Measurements from ENCODE around the gene GRAMD1B. TPM values are rescaled to one million over a fixed set of nuclear protein-coding genes. Genes with fewer than 3 reads are reported as not detected.

GRAMD1B gene
- total and polyA plus RNA-seq, 2 donors (not counting 1 experiment from before 2014, with no cell fraction given): 0.83 to 1.5 TPM

DNA sequence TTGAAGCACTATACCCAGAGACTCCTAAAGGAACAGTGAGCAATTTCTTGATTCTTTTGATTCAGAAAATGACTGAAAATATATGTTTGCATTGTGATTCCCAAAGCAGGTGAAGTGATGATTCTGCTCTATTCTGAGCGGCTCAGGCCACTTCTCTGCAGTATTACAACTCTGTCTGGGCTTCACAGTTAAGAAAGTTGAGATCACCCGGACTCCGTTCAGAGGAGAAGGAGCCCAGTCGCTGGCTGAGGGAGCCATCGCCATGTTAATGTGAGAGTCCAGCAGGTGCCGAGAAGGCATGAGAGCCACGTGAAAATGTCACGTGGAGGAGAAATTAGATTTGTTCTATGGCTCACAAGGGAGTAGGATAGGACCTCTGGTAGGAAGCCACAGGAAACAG, 132.8 kb downstream of the GRAMD1B start:
- no peak for DNase-seq (ENCODE audit: low read depth in 2 of 2)
- no peak overlapping the region for H3K4me2 ChIP-seq (ENCODE audit: extremely low read depth, insufficient read depth, low read length)
- no peak overlapping the region for H2AFZ ChIP-seq (ENCODE audit: low read length)
- no peaks in the 10 kb centered on the region for H3K79me2 ChIP-seq (ENCODE audit: control insufficient read depth, insufficient read depth, low read length)
- no peak overlapping the region for H3K27ac ChIP-seq (ENCODE audit: insufficient read depth, low read length)
- H3K9ac ChIP-seq (ENCODE audit: insufficient read depth, low read length): no peak overlapping the region
- H3K36me3 ChIP-seq (ENCODE audit: control insufficient read depth, insufficient read depth, low read length): no peaks in the 10 kb centered on the region
- peaks cover 2% of the 10 kb centered on the region for H3K4me1 ChIP-seq (ENCODE audit: control insufficient read depth, extremely low read depth, insufficient read depth, low read length)
- no peak overlapping the region for H3K4me3 ChIP-seq (replicated peaks in 1 of 4; ENCODE audit: control extremely low read depth in 1 of 4, insufficient read depth in 1 of 4, low read depth in 3 of 4, low read length in 4 of 4)
- no peak for TF ChIP-seq CTCF (conservative IDR thresholded peaks at IDR 0.05 in 1 of 2, IDR thresholded peaks at IDR 0.05 in 1 of 2; ENCODE audit: low read depth in 1 of 2, low read length in 2 of 2)
- TF ChIP-seq EZH2 (IDR thresholded peaks at IDR 0.05; ENCODE audit: low read length, missing control alignments): no peak
- H3K27me3 ChIP-seq (ENCODE audit: control insufficient read depth, insufficient read depth, low read length): no peaks in the 10 kb centered on the region
- no peaks in the 10 kb centered on the region for H3K9me3 ChIP-seq (ENCODE audit: control insufficient read depth, insufficient read depth, low read depth, low read length)
- H4K20me1 ChIP-seq (ENCODE audit: control insufficient read depth, extremely low read depth, insufficient read depth, low read length): no peaks in the 10 kb centered on the region

- Histone ChIP-seq H3K79me2 (ENCODE audit: control insufficient read depth, insufficient read depth, low read length) (no peaks in the 10 kb centered on the region), H4K20me1 (ENCODE audit: control insufficient read depth, extremely low read depth, insufficient read depth, low read length) (no peaks in the 10 kb centered on the region), H2AFZ (ENCODE audit: low read length) (no peak overlapping the region), H3K27me3 (ENCODE audit: control insufficient read depth, insufficient read depth, low read length) (no peaks in the 10 kb centered on the region), H3K36me3 (ENCODE audit: control insufficient read depth, insufficient read depth, low read length) (no peaks in the 10 kb centered on the region), H3K4me1 (ENCODE audit: control insufficient read depth, extremely low read depth, insufficient read depth, low read length) (peaks cover 2% of the 10 kb centered on the region), H3K9ac (ENCODE audit: insufficient read depth, low read length) (no peak overlapping the region), H3K27ac (ENCODE audit: insufficient read depth, low read length) (no peak overlapping the region), H3K9me3 (ENCODE audit: control insufficient read depth, insufficient read depth, low read depth, low read length) (no peaks in the 10 kb centered on the region), H3K4me3 (replicated peaks in 1 of 4; ENCODE audit: control extremely low read depth in 1 of 4, insufficient read depth in 1 of 4, low read depth in 3 of 4, low read length in 4 of 4) (no peak overlapping the region), H3K4me2 (ENCODE audit: extremely low read depth, insufficient read depth, low read length) (no peak overlapping the region)
- no peak for DNase-seq (ENCODE audit: low read depth in 2 of 2)
- TF ChIP-seq EZH2 (IDR thresholded peaks at IDR 0.05; ENCODE audit: low read length, missing control alignments) (no peak), CTCF (conservative IDR thresholded peaks at IDR 0.05 in 1 of 2, IDR thresholded peaks at IDR 0.05 in 1 of 2; ENCODE audit: low read depth in 1 of 2, low read length in 2 of 2) (no peak)
Measured at GRCh38 chr11:123564221-123564620, 134.2 kb downstream of the GRAMD1B start.

DNA sequence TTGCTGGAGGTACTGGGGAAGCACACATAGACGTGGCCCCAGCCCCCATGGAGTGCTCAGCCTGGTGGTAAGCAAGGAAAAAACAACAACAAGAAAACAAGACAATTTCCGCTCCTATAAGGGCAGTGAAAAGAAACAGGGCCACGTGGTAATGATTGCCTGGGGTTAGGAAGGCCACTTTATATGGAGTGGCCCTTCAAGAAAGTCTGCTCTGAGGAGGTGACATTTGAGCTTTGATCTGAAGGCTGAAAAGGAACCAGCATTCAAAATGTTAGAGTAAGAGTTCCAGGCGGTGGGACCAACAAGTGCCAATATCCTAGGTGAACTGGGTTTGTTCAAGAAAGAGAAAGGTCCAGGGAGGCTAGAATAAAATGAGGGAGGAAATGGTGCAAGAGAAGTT, 136.8 kb downstream of the GRAMD1B start:
- TF ChIP-seq EZH2 (IDR thresholded peaks at IDR 0.05; ENCODE audit: low read length, missing control alignments) (no peak), CTCF (conservative IDR thresholded peaks at IDR 0.05 in 1 of 2, IDR thresholded peaks at IDR 0.05 in 1 of 2; ENCODE audit: low read depth in 1 of 2, low read length in 2 of 2) (no peak)
- Histone ChIP-seq H4K20me1 (ENCODE audit: control insufficient read depth, extremely low read depth, insufficient read depth, low read length) (no peaks in the 10 kb centered on the region), H3K79me2 (ENCODE audit: control insufficient read depth, insufficient read depth, low read length) (no peaks in the 10 kb centered on the region)

More for the DNA sequence above, 136.8 kb downstream of the GRAMD1B start:
- no peak overlapping the region for H3K27ac ChIP-seq (ENCODE audit: insufficient read depth, low read length)
- H2AFZ ChIP-seq (ENCODE audit: low read length): no peak overlapping the region
- H3K4me2 ChIP-seq (ENCODE audit: extremely low read depth, insufficient read depth, low read length): no peak overlapping the region
- H3K4me3 ChIP-seq (replicated peaks in 1 of 4; ENCODE audit: control extremely low read depth in 1 of 4, insufficient read depth in 1 of 4, low read depth in 3 of 4, low read length in 4 of 4): no peak overlapping the region
- DNase-seq (ENCODE audit: low read depth in 2 of 2): no peak
- H3K9ac ChIP-seq (ENCODE audit: insufficient read depth, low read length): no peak overlapping the region
- no peaks in the 10 kb centered on the region for H3K4me1 ChIP-seq (ENCODE audit: control insufficient read depth, extremely low read depth, insufficient read depth, low read length)
- H3K36me3 ChIP-seq (ENCODE audit: control insufficient read depth, insufficient read depth, low read length): no peaks in the 10 kb centered on the region
- H3K9me3 ChIP-seq (ENCODE audit: control insufficient read depth, insufficient read depth, low read depth, low read length): no peaks in the 10 kb centered on the region
- H3K27me3 ChIP-seq (ENCODE audit: control insufficient read depth, insufficient read depth, low read length): no peaks in the 10 kb centered on the region

All from fibroblast of lung (primary cell).